Measurements from ENCODE around the gene COMT. TPM values are rescaled to one million over a fixed set of nuclear protein-coding genes. Genes with fewer than 3 reads are reported as not detected.

Gene COMT
- total RNA-seq, 4 donors from 2014 or later, result 154 to 255 (median 223) TPM

DNA sequence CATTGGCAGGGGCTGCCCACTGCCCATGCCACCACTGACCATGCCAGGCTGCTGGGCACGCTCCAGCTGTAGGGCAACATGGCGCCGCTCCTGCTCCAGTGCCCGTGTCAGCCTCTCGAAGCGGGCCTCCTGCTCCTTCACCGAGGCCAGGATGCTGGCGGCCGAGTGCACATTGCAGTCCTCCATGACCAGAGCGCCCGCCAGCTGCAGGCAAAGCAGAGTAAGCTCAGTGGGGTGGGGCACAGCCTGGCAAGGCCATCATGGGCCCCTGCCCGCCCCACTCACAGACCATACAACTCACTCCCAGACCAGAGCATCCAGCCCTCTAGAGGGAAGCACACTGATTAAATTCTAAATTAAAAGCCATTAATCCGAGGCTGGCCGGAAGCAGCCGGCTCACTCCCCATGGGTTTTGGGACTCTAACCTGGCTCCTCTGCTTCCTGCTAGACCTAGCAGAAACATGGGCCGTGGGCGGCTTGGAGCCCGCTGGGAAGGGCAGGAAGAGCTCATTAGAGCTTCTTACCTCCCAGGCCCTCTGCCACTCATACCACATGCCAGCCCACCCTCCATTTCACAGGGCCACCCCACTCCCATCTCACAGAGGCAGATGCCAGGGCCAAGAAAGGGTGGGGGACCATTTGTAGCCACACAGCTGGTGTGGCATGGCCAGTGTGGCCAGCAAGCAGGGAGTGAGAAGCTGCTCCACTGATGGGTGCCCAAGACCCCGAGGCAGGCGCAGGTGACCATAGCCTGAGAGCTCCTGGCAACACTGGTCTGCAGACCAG is 49.2 kb downstream of the COMT start:
- no peaks in the 10 kb centered on the region for H3K9me3 ChIP-seq
- H3K36me3 ChIP-seq, result no peaks in the 10 kb centered on the region
- ATAC-seq (no peak), DNase-seq (no peak)
- no peak overlapping the region for H3K4me3 ChIP-seq
- intact Hi-C loops (cut with DNase I; ENCODE audit: low total_unique reads) (no loop called here), in situ Hi-C loops (cut with MboI; ENCODE audit: low sequenced_read_pairs in 4 of 4) (no loop called here)
- TF ChIP-seq POLR2A (IDR thresholded peaks at IDR 0.05), result no peak
- TF ChIP-seq, protein P1, sequence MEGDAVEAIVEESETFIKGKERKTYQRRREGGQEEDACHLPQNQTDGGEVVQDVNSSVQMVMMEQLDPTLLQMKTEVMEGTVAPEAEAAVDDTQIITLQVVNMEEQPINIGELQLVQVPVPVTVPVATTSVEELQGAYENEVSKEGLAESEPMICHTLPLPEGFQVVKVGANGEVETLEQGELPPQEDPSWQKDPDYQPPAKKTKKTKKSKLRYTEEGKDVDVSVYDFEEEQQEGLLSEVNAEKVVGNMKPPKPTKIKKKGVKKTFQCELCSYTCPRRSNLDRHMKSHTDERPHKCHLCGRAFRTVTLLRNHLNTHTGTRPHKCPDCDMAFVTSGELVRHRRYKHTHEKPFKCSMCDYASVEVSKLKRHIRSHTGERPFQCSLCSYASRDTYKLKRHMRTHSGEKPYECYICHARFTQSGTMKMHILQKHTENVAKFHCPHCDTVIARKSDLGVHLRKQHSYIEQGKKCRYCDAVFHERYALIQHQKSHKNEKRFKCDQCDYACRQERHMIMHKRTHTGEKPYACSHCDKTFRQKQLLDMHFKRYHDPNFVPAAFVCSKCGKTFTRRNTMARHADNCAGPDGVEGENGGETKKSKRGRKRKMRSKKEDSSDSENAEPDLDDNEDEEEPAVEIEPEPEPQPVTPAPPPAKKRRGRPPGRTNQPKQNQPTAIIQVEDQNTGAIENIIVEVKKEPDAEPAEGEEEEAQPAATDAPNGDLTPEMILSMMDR (IDR thresholded peaks at IDR 0.05 in 4 of 5, conservative IDR thresholded peaks at IDR 0.05 in 1 of 5), result no peak
- no peak overlapping the region for H3K27ac ChIP-seq
- no peaks in the 10 kb centered on the region for H3K27me3 ChIP-seq
- peaks cover 7 to 21% of the 10 kb centered on the region in 2 donors for H3K4me1 ChIP-seq

DNA sequence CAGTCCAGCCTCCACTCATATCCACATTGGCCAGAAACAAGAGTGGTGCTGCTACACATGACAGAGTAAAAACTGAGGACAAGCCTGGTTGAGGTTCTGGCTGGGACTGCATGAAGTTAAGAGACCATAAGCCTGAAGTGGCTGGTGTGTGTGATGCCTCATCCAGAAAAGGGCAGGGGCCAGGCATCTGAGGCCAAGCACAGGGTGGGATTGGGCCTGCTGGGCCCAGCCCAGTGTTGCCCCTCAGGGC is 49.7 kb downstream of the COMT start:
- peaks cover 2 to 16% of the 10 kb centered on the region in 2 donors for H3K4me1 ChIP-seq
- ATAC-seq (no peak), DNase-seq (no peak)
- H3K27ac ChIP-seq, result peak overlapping the region in 1 of 4 donors; percentile 13
- no peaks in the 10 kb centered on the region for H3K36me3 ChIP-seq
- H3K9me3 ChIP-seq, result no peaks in the 10 kb centered on the region
- in situ Hi-C loops (cut with MboI; ENCODE audit: low sequenced_read_pairs in 4 of 4), result no loop called here
- no peaks in the 10 kb centered on the region for H3K27me3 ChIP-seq
- intact Hi-C loops (cut with DNase I; ENCODE audit: low total_unique reads), result no loop called here
- TF ChIP-seq, protein P1 (IDR thresholded peaks at IDR 0.05 in 4 of 5, conservative IDR thresholded peaks at IDR 0.05 in 1 of 5), result no peak
- TF ChIP-seq POLR2A (IDR thresholded peaks at IDR 0.05), result no peak
- H3K4me3 ChIP-seq, result no peak overlapping the region

DNA sequence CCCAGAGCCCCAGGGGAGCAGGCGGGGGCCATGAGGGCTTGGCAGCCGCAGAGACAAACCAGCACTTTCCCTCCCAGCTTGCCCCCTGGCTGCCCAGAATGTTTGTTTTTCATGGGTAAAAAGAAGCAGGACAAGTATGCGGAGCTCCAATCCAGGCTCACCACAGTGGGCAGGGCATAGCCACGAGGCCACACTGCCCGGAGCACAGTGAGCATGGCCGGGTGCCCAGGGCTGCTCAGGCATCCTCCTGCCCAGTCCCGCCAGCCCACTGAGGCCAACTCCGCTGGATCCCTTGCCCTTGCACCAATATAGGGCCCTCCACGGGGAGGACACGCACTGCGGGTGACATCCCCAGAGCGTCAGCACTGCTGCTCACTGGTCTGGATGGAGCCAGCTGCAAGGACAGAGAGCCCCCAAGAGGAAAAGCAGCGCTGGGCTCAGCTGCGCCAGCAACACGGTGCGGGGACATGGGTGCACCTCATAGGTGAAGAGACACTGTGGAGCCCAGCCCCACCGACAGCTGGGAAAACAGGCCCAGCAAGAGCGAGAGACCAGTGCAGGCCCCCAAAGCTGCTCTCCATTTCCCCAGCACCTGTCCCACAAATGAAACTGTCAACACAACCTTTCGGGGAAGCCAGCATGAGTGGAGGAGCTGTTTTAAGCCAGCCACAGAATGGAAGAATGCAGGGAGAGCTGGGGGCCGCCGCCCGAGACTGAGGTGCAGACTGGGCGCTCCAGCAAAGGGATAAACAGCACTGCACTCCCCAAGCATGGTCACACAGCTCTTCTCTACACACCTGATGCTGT is 50.3 kb downstream of the COMT start:
- no peaks in the 10 kb centered on the region for H3K27me3 ChIP-seq
- DNase-seq, result no peak
- TF ChIP-seq, protein P1 (IDR thresholded peaks at IDR 0.05 in 4 of 5, conservative IDR thresholded peaks at IDR 0.05 in 1 of 5), result no peak
- TF ChIP-seq POLR2A (IDR thresholded peaks at IDR 0.05), result no peak
- H3K36me3 ChIP-seq, result no peaks in the 10 kb centered on the region
- no peaks in the 10 kb centered on the region for H3K9me3 ChIP-seq
- no peak for ATAC-seq
- H3K4me3 ChIP-seq, result no peak overlapping the region
- intact Hi-C loops (cut with DNase I; ENCODE audit: low total_unique reads), result no loop called here
- in situ Hi-C loops (cut with MboI; ENCODE audit: low sequenced_read_pairs in 4 of 4), result no loop called here
- H3K27ac ChIP-seq, result peak overlapping the region in 1 of 4 donors; percentile 13
- peaks cover 0 to 13% of the 10 kb centered on the region in 2 donors for H3K4me1 ChIP-seq

DNA sequence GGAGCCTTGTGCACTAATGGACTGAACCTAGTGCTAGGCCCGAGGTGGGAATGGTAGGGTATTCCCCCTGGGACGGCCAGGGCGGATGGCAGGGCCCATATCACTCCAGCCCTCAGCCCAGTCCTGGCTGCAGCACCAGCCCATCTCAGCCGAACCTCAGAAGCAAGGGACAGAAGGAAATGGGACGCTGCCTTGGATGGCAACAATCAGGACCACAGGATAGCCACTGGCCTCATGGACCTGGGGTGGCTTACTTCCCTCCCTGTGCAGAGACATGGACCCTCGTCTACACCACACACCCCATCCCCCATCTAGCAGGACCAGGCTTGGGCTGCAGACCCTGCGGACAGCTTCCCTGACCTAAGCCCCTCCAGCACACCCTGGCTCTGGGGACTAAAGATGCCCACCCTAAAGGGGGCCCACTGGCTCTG is 50.9 kb downstream of the COMT start:
- H3K27me3 ChIP-seq, result no peaks in the 10 kb centered on the region
- in situ Hi-C loops (cut with MboI; ENCODE audit: low sequenced_read_pairs in 4 of 4), result no loop called here
- H3K4me3 ChIP-seq, result no peak overlapping the region
- intact Hi-C loops (cut with DNase I; ENCODE audit: low total_unique reads), result no loop called here
- no peak for TF ChIP-seq POLR2A (IDR thresholded peaks at IDR 0.05)
- TF ChIP-seq, protein P1 (IDR thresholded peaks at IDR 0.05 in 4 of 5, conservative IDR thresholded peaks at IDR 0.05 in 1 of 5), result no peak
- H3K9me3 ChIP-seq, result no peaks in the 10 kb centered on the region
- ATAC-seq (no peak), DNase-seq (no peak)
- peaks cover 0 to 10% of the 10 kb centered on the region in 2 donors for H3K4me1 ChIP-seq
- no peak overlapping the region for H3K27ac ChIP-seq
- no peaks in the 10 kb centered on the region for H3K36me3 ChIP-seq
